ENCODE results near the gene LMTK3. TPM values are rescaled to one million over a fixed set of nuclear protein-coding genes. Genes with fewer than 3 reads are reported as not detected.

LMTK3 gene
- total and polyA plus RNA-seq, 2 of the 13 experiments (the other 11 are each of a cell fraction or from before 2014, with no cell fraction given): 0.18 to 0.29 TPM

- TF ChIP-seq, protein P1, sequence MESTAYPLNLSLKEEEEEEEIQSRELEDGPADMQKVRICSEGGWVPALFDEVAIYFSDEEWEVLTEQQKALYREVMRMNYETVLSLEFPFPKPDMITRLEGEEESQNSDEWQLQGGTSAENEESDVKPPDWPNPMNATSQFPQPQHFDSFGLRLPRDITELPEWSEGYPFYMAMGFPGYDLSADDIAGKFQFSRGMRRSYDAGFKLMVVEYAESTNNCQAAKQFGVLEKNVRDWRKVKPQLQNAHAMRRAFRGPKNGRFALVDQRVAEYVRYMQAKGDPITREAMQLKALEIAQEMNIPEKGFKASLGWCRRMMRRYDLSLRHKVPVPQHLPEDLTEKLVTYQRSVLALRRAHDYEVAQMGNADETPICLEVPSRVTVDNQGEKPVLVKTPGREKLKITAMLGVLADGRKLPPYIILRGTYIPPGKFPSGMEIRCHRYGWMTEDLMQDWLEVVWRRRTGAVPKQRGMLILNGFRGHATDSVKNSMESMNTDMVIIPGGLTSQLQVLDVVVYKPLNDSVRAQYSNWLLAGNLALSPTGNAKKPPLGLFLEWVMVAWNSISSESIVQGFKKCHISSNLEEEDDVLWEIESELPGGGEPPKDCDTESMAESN (CRISPR knock-in tag; conservative IDR thresholded peaks at IDR 0.05): 0 out of 2 replicates have a peak, but pooled peaks have one; percentile 53
- TF ChIP-seq SYNCRIP (IDR thresholded peaks at IDR 0.05; ENCODE audit: insufficient read depth, low read depth, low read length) (no peak), ZNF558 (CRISPR knock-in tag; IDR thresholded peaks at IDR 0.05; ENCODE audit: borderline replicate concordance) (0 out of 2 replicates have a peak, but pooled peaks have one; percentile 22), ARNTL (CRISPR knock-in tag; IDR thresholded peaks at IDR 0.05) (0 out of 2 replicates have a peak, but pooled peaks have one; percentile 20), FOXJ3 (CRISPR knock-in tag; IDR thresholded peaks at IDR 0.05; ENCODE audit: borderline replicate concordance) (peak; percentile 62; the same call in 1 of the 2 replicates), PHF8 (CRISPR knock-in tag; IDR thresholded peaks at IDR 0.05) (peak; percentile 92), KDM6A (CRISPR knock-in tag; IDR thresholded peaks at IDR 0.05; ENCODE audit: low read depth) (peak; percentile 5; the same call in 1 of the 2 replicates), ZNF205 (CRISPR knock-in tag; IDR thresholded peaks at IDR 0.05) (no peak), SIN3A (IDR thresholded peaks at IDR 0.05; ENCODE audit: borderline replicate concordance, low read depth, low read length) (peak; percentile 85; the same call in 1 of the 2 replicates), ZNF782 (CRISPR knock-in tag; IDR thresholded peaks at IDR 0.05; ENCODE audit: borderline replicate concordance) (0 out of 2 replicates have a peak, but pooled peaks have one; percentile 52), XBP1 (CRISPR knock-in tag; IDR thresholded peaks at IDR 0.05) (no peak), ZFP36L1 (CRISPR knock-in tag; IDR thresholded peaks at IDR 0.05) (peak; percentile 65; the same call in 1 of the 2 replicates), ONECUT2 (CRISPR knock-in tag; IDR thresholded peaks at IDR 0.05) (no peak), ZNF605 (CRISPR knock-in tag; IDR thresholded peaks at IDR 0.05) (peak; percentile 89; the same call in 1 of the 2 replicates), ZNF138 (CRISPR knock-in tag; IDR thresholded peaks at IDR 0.05; ENCODE audit: low read depth) (peak; percentile 53; the same call in 1 of the 2 replicates), ZMYM3 (CRISPR knock-in tag; IDR thresholded peaks at IDR 0.05) (no peak), DMAP1 (CRISPR knock-in tag; IDR thresholded peaks at IDR 0.05) (peak; percentile 98), ZNF567 (CRISPR knock-in tag; IDR thresholded peaks at IDR 0.05; ENCODE audit: borderline replicate concordance) (peak; percentile 91; the same call in 1 of the 2 replicates), RNF219 (CRISPR knock-in tag; IDR thresholded peaks at IDR 0.05) (0 out of 2 replicates have a peak, but pooled peaks have one; percentile 32), THAP11 (CRISPR knock-in tag; IDR thresholded peaks at IDR 0.05) (peak; percentile 99), ZFP41 (CRISPR knock-in tag; IDR thresholded peaks at IDR 0.05; ENCODE audit: borderline replicate concordance) (no peak), TIGD3 (CRISPR knock-in tag; IDR thresholded peaks at IDR 0.05; ENCODE audit: borderline replicate concordance) (no peak), TARDBP (CRISPR knock-in tag; IDR thresholded peaks at IDR 0.05) (peak; percentile 77; the same call in 1 of the 2 replicates)
- TF ChIP-seq, protein P2, sequence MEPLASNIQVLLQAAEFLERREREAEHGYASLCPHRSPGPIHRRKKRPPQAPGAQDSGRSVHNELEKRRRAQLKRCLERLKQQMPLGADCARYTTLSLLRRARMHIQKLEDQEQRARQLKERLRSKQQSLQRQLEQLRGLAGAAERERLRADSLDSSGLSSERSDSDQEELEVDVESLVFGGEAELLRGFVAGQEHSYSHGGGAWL (CRISPR knock-in tag; IDR thresholded peaks at IDR 0.05): peak; percentile 97
Observed at GRCh38 chr19:48445606-48446481, 65.8 kb downstream of the LMTK3 start, which contains the start of gene GRWD1 (continued).

Data from HepG2 (cell line).